Karpas-422 (cell line): ENCODE measurements around the gene SGMS1. TPM values are rescaled to one million over a fixed set of nuclear protein-coding genes. Genes with fewer than 3 reads are reported as not detected.

ENCODE experiments used
- DNase-seq: peaks from one replicate; pipeline ENCODE4 v3.0.0-alpha.2; 2015
- H2AFZ ChIP-seq: fragments of 200-600 bp; sonication (generic); 2 replicates; pipeline ENCODE4 v1.6.1; 2014; ENCODE audit warnings: antibody characterized with exemption, low read length, mixed read lengths
- H3K27ac ChIP-seq: fragments of 200-600 bp; sonication (generic); 2 replicates; pipeline ENCODE4 v1.5.1; 2014; ENCODE audit warnings: mild to moderate bottlenecking, low read length, moderate library complexity
- H3K27me3 ChIP-seq: fragments of 200-600 bp; sonication (generic); 2 replicates; pipeline ENCODE4 v1.6.1; 2014; ENCODE audit warnings: low read length, mixed read lengths
- H3K36me3 ChIP-seq: fragments of 200-600 bp; sonication (generic); 2 replicates; pipeline ENCODE4 v1.6.1; 2014; ENCODE audit warnings: low read length, mixed read lengths; ENCODE audit not compliant: insufficient read depth
- H3K4me1 ChIP-seq: fragments of 200-600 bp; sonication (generic); 2 replicates; pipeline ENCODE4 v1.6.1; 2014; ENCODE audit warnings: mild to moderate bottlenecking, low read length, mixed read lengths
- H3K4me2 ChIP-seq: fragments of 200-600 bp; sonication (generic); 2 replicates; pipeline ENCODE4 v1.6.1; 2014; ENCODE audit warnings: low read length, low read depth, mild to moderate bottlenecking; ENCODE audit not compliant: poor library complexity, severe bottlenecking
- H3K4me3 ChIP-seq: fragments of 200-600 bp; sonication (generic); 2 replicates; pipeline ENCODE4 v1.5.1; 2014; ENCODE audit warnings: mild to moderate bottlenecking, antibody characterized with exemption, low read length, mixed read lengths
- H3K79me2 ChIP-seq: fragments of 200-600 bp; sonication (generic); 2 replicates; pipeline ENCODE4 v1.6.1; 2014; ENCODE audit warnings: mild to moderate bottlenecking, low read length, mixed read lengths
- H3K9ac ChIP-seq: fragments of 200-600 bp; sonication (generic); 2 replicates; pipeline ENCODE4 v1.6.0; 2014; ENCODE audit warnings: low read length
- H3K9me2 ChIP-seq: fragments of 200-600 bp; sonication (generic), shearing (Covaris generic); replicated peaks from 2 replicates; pipeline ENCODE4 v1.6.0; 2014; ENCODE audit warnings: mild to moderate bottlenecking, low read length, moderate library complexity; ENCODE audit not compliant: insufficient read depth
- H3K9me3 ChIP-seq: fragments of 300-700, 200-600 bp; sonication (generic); 2 replicates; pipeline ENCODE4 v1.6.1; 2014; ENCODE audit warnings: low read length, mixed read lengths
- H4K20me1 ChIP-seq: fragments of 200-600 bp; sonication (generic); 2 replicates; pipeline ENCODE4 v1.6.1; 2014; ENCODE audit warnings: mild to moderate bottlenecking, antibody characterized with exemption, low read length, low read depth; ENCODE audit not compliant: insufficient read depth
- total RNA-seq: library from RNA; depleted of rRNA; stranded (reverse); fragments of >200 nt; shearing (Covaris generic); gene quantifications from 2 replicates; pipeline ENCODE4 v1.2.3, GENCODE V29; 2014; ENCODE audit warnings: low replicate concordance

SGMS1 gene
- total RNA-seq, 1 experiment from 2014 or later, result 2.9 TPM

GRCh38 chr10:50533296-50533695 lies 90.5 kb downstream of the SGMS1 start:
- no peak for DNase-seq
- H2AFZ ChIP-seq, result no peak overlapping the region
- no peaks in the 10 kb centered on the region for H3K79me2 ChIP-seq
- no peaks in the 10 kb centered on the region for H3K36me3 ChIP-seq
- no peaks in the 10 kb centered on the region for H3K9me2 ChIP-seq
- no peaks in the 10 kb centered on the region for H3K27me3 ChIP-seq
- H3K4me2 ChIP-seq, result no peak overlapping the region
- H4K20me1 ChIP-seq, result 0 out of 2 replicates have a peak, but pooled peaks cover 3% of the 10 kb centered on the region
- no peaks in the 10 kb centered on the region for H3K9me3 ChIP-seq
- H3K4me1 ChIP-seq, result no peaks in the 10 kb centered on the region
- H3K27ac ChIP-seq, result no peak overlapping the region
- no peak overlapping the region for H3K4me3 ChIP-seq
- H3K9ac ChIP-seq, result no peak overlapping the region

- no peak overlapping the region for H3K27ac ChIP-seq
- DNase-seq, result no peak
- H3K9ac ChIP-seq, result no peak overlapping the region
- no peaks in the 10 kb centered on the region for H3K9me3 ChIP-seq
- H4K20me1 ChIP-seq, result 0 out of 2 replicates have a peak, but pooled peaks cover 3% of the 10 kb centered on the region
- H3K9me2 ChIP-seq, result no peaks in the 10 kb centered on the region
- H3K27me3 ChIP-seq, result no peaks in the 10 kb centered on the region
- no peaks in the 10 kb centered on the region for H3K36me3 ChIP-seq
- H3K79me2 ChIP-seq, result no peaks in the 10 kb centered on the region
- H3K4me3 ChIP-seq, result no peak overlapping the region
- no peak overlapping the region for H2AFZ ChIP-seq
- H3K4me2 ChIP-seq, result no peak overlapping the region
- H3K4me1 ChIP-seq, result no peaks in the 10 kb centered on the region
Observed at GRCh38 chr10:50531388-50532077, 92.2 kb downstream of the SGMS1 start.

- no peaks in the 10 kb centered on the region for H3K4me1 ChIP-seq
- H2AFZ ChIP-seq, result no peak overlapping the region
- H3K4me2 ChIP-seq, result no peak overlapping the region
- no peaks in the 10 kb centered on the region for H3K9me3 ChIP-seq
- H3K9ac ChIP-seq, result no peak overlapping the region
- DNase-seq, result no peak
- no peaks in the 10 kb centered on the region for H3K27me3 ChIP-seq
- 0 out of 2 replicates have a peak, but pooled peaks cover 3% of the 10 kb centered on the region for H4K20me1 ChIP-seq
- no peaks in the 10 kb centered on the region for H3K79me2 ChIP-seq
- no peaks in the 10 kb centered on the region for H3K36me3 ChIP-seq
- no peaks in the 10 kb centered on the region for H3K9me2 ChIP-seq
- H3K27ac ChIP-seq, result no peak overlapping the region
- H3K4me3 ChIP-seq, result no peak overlapping the region
Observed at GRCh38 chr10:50529660-50530059, 94.1 kb downstream of the SGMS1 start.

GRCh38 chr10:50528206-50528605 lies 95.5 kb downstream of the SGMS1 start:
- Histone ChIP-seq H3K4me1 (no peaks in the 10 kb centered on the region), H3K27ac (no peak overlapping the region)

GRCh38 chr10:50527442-50528043 lies 96.2 kb downstream of the SGMS1 start:
- Histone ChIP-seq H3K9ac (no peak overlapping the region), H3K4me3 (no peak overlapping the region), H4K20me1 (0 out of 2 replicates have a peak, but pooled peaks cover 3% of the 10 kb centered on the region), H3K9me2 (no peaks in the 10 kb centered on the region), H3K27ac (no peak overlapping the region), H2AFZ (no peak overlapping the region), H3K4me2 (no peak overlapping the region), H3K4me1 (no peaks in the 10 kb centered on the region), H3K9me3 (no peaks in the 10 kb centered on the region), H3K36me3 (no peaks in the 10 kb centered on the region), H3K79me2 (no peaks in the 10 kb centered on the region), H3K27me3 (no peaks in the 10 kb centered on the region)
- no peak for DNase-seq

More at GRCh38 chr10:50528206-50528605, 95.5 kb downstream of the SGMS1 start:
- DNase-seq, result no peak
- H2AFZ ChIP-seq, result no peak overlapping the region
- no peaks in the 10 kb centered on the region for H3K9me2 ChIP-seq
- no peaks in the 10 kb centered on the region for H3K9me3 ChIP-seq
- no peak overlapping the region for H3K9ac ChIP-seq
- no peak overlapping the region for H3K4me2 ChIP-seq
- no peaks in the 10 kb centered on the region for H3K79me2 ChIP-seq
- H3K4me3 ChIP-seq, result no peak overlapping the region
- H4K20me1 ChIP-seq, result 0 out of 2 replicates have a peak, but pooled peaks cover 3% of the 10 kb centered on the region
- H3K27me3 ChIP-seq, result no peaks in the 10 kb centered on the region
- H3K36me3 ChIP-seq, result no peaks in the 10 kb centered on the region

GRCh38 chr10:50526185-50526584 lies 97.6 kb downstream of the SGMS1 start:
- no peak overlapping the region for H3K4me3 ChIP-seq
- H3K4me1 ChIP-seq, result no peaks in the 10 kb centered on the region
- DNase-seq, result no peak
- no peak overlapping the region for H3K27ac ChIP-seq
- no peaks in the 10 kb centered on the region for H3K79me2 ChIP-seq
- H3K4me2 ChIP-seq, result no peak overlapping the region
- no peak overlapping the region for H3K9ac ChIP-seq
- H3K27me3 ChIP-seq, result no peaks in the 10 kb centered on the region
- no peaks in the 10 kb centered on the region for H3K9me2 ChIP-seq
- H2AFZ ChIP-seq, result no peak overlapping the region
- H4K20me1 ChIP-seq, result no peaks in the 10 kb centered on the region
- no peaks in the 10 kb centered on the region for H3K9me3 ChIP-seq
- H3K36me3 ChIP-seq, result no peaks in the 10 kb centered on the region

- no peak overlapping the region for H3K4me3 ChIP-seq
- no peaks in the 10 kb centered on the region for H3K27me3 ChIP-seq
- H3K79me2 ChIP-seq, result no peaks in the 10 kb centered on the region
- no peaks in the 10 kb centered on the region for H3K9me2 ChIP-seq
- no peak overlapping the region for H3K9ac ChIP-seq
- H3K4me1 ChIP-seq, result no peaks in the 10 kb centered on the region
- no peaks in the 10 kb centered on the region for H3K36me3 ChIP-seq
- no peak overlapping the region for H3K4me2 ChIP-seq
- no peak overlapping the region for H2AFZ ChIP-seq
- no peaks in the 10 kb centered on the region for H4K20me1 ChIP-seq
- DNase-seq, result no peak
- H3K27ac ChIP-seq, result no peak overlapping the region
- H3K9me3 ChIP-seq, result no peaks in the 10 kb centered on the region
Observed at GRCh38 chr10:50523357-50523756, 100.4 kb downstream of the SGMS1 start.

GRCh38 chr10:50522908-50523307 lies 100.8 kb downstream of the SGMS1 start:
- DNase-seq, result no peak
- Histone ChIP-seq H4K20me1 (no peaks in the 10 kb centered on the region), H3K27me3 (no peaks in the 10 kb centered on the region), H3K4me1 (no peaks in the 10 kb centered on the region), H3K4me3 (no peak overlapping the region), H3K9me3 (no peaks in the 10 kb centered on the region), H3K27ac (no peak overlapping the region), H3K36me3 (no peaks in the 10 kb centered on the region), H2AFZ (no peak overlapping the region), H3K9ac (no peak overlapping the region), H3K4me2 (no peak overlapping the region), H3K79me2 (no peaks in the 10 kb centered on the region), H3K9me2 (no peaks in the 10 kb centered on the region)
